Hepatocyte (in vitro differentiated cells): ENCODE results near the gene BCAS1. TPM values are rescaled to one million over a fixed set of nuclear protein-coding genes. Genes with fewer than 3 reads are reported as not detected.

Experiments used
- DNase-seq: peaks from one replicate; pipeline ENCODE4 v3.0.0-alpha.2; 2016; ENCODE audit warnings: low spot score
- H2AFZ ChIP-seq: fragments of 200-600 bp; sonication (generic); 2 replicates; pipeline ENCODE4 v1.6.0; 2016; ENCODE audit warnings: antibody characterized with exemption, mild to moderate bottlenecking
- H3K27ac ChIP-seq: fragments of 200-600 bp; sonication (generic); 2 replicates; pipeline ENCODE4 v1.5.1; 2016; ENCODE audit warnings: mild to moderate bottlenecking
- H3K27me3 ChIP-seq: fragments of 200-600 bp; sonication (generic); 2 replicates; pipeline ENCODE4 v1.6.1; 2016
- H3K36me3 ChIP-seq: fragments of 200-600 bp; sonication (generic); replicated peaks from 2 replicates; pipeline ENCODE4 v1.5.1; 2016; ENCODE audit warnings: low read depth; ENCODE audit not compliant: insufficient read depth
- H3K4me1 ChIP-seq: fragments of 200-600 bp; sonication (generic); 2 replicates; pipeline ENCODE4 v1.5.1; 2016; ENCODE audit warnings: mild to moderate bottlenecking, moderate library complexity; ENCODE audit not compliant: insufficient read depth
- H3K4me2 ChIP-seq: fragments of 200-600 bp; sonication (generic); 2 replicates; pipeline ENCODE4 v1.6.0; 2016
- H3K4me3 ChIP-seq: fragments of 200-600 bp; sonication (generic); 2 replicates; pipeline ENCODE4 v1.5.1; 2016; ENCODE audit warnings: mild to moderate bottlenecking
- H3K79me2 ChIP-seq: fragments of 200-600 bp; sonication (generic); 2 replicates; pipeline ENCODE4 v1.6.0; 2017; ENCODE audit warnings: mild to moderate bottlenecking
- H3K9me2 ChIP-seq: fragments of 200-600 bp; sonication (generic); replicated peaks from 2 replicates; pipeline ENCODE4 v1.6.0; 2017; ENCODE audit warnings: mild to moderate bottlenecking; ENCODE audit not compliant: insufficient read depth
- H3K9me3 ChIP-seq: fragments of 200-600 bp; sonication (generic); 2 replicates; pipeline ENCODE4 v1.5.1; 2016; ENCODE audit warnings: low read depth, mild to moderate bottlenecking
- H4K20me1 ChIP-seq: fragments of 200-600 bp; sonication (generic); 2 replicates; pipeline ENCODE4 v1.6.0; 2016; ENCODE audit warnings: mild to moderate bottlenecking; ENCODE audit not compliant: insufficient read depth, poor library complexity, severe bottlenecking
- EZH2 ChIP-seq: fragments of 200-600 bp; sonication (generic); IDR thresholded peaks from 2 replicates; pipeline ENCODE4 v1.6.1; 2016; ENCODE audit warnings: antibody characterized with exemption, mild to moderate bottlenecking, borderline replicate concordance
- EZH2phosphoT487 ChIP-seq: fragments of 200-600 bp; sonication (generic); IDR thresholded peaks from one replicate; pipeline ENCODE4 v1.6.1; 2018; ENCODE audit warnings: antibody characterized with exemption, mild to moderate bottlenecking, low read depth, moderate library complexity; ENCODE audit not compliant: unreplicated experiment, severe bottlenecking
- WGBS: methylation state at CpG from one replicate; pipeline ENCODE4 v1.1.6; 2016; ENCODE audit warnings: low lambda C conversion rate; ENCODE audit errors: missing lambda C conversion rate; 5-methylcytosine and 5-hydroxymethylcytosine counted together
- polyA plus RNA-seq: library from polyadenylated mRNA; unstranded; fragments of >200 nt; fragmentation: Nextera tagmentation; extraction: Ambion mirVana; gene quantifications from 2 replicates; pipeline ENCODE4 v1.2.1, GENCODE V29; 2016
- total RNA-seq: library from RNA; depleted of rRNA; stranded (reverse); fragments of >200 nt; gene quantifications from 2 replicates; pipeline ENCODE4 v1.2.3, GENCODE V29; 2014
- TF ChIP-seq, protein P1 (sequence below): fragments of 200-600 bp; sonication (generic); IDR thresholded peaks from 2 replicates; pipeline ENCODE4 v1.5.1; 2016; ENCODE audit warnings: antibody characterized with exemption, mild to moderate bottlenecking; ENCODE audit not compliant: poor library complexity

The BCAS1 gene
- total and polyA plus RNA-seq, 2 experiments from 2014 or later = 4.9 to 9.8 TPM

GRCh38 chr20:54076259-54076658, 5.9 kb upstream of the BCAS1 start:
- no peak for DNase-seq
- Histone ChIP-seq H2AFZ (no peak overlapping the region), H3K9me2 (no peaks in the 10 kb centered on the region), H4K20me1 (no peaks in the 10 kb centered on the region), H3K36me3 (no peaks in the 10 kb centered on the region), H3K4me3 (no peak overlapping the region), H3K4me2 (no peak overlapping the region), H3K4me1 (no peaks in the 10 kb centered on the region), H3K27ac (no peak overlapping the region), H3K79me2 (no peaks in the 10 kb centered on the region), H3K9me3 (no peaks in the 10 kb centered on the region), H3K27me3 (no peaks in the 10 kb centered on the region)
- TF ChIP-seq, protein P1, sequence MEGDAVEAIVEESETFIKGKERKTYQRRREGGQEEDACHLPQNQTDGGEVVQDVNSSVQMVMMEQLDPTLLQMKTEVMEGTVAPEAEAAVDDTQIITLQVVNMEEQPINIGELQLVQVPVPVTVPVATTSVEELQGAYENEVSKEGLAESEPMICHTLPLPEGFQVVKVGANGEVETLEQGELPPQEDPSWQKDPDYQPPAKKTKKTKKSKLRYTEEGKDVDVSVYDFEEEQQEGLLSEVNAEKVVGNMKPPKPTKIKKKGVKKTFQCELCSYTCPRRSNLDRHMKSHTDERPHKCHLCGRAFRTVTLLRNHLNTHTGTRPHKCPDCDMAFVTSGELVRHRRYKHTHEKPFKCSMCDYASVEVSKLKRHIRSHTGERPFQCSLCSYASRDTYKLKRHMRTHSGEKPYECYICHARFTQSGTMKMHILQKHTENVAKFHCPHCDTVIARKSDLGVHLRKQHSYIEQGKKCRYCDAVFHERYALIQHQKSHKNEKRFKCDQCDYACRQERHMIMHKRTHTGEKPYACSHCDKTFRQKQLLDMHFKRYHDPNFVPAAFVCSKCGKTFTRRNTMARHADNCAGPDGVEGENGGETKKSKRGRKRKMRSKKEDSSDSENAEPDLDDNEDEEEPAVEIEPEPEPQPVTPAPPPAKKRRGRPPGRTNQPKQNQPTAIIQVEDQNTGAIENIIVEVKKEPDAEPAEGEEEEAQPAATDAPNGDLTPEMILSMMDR = no peak
- no peak for TF ChIP-seq EZH2phosphoT487
- TF ChIP-seq EZH2 = no peak
- WGBS = 96% methylated on average over 3 of the region's 3 CpGs

DNA sequence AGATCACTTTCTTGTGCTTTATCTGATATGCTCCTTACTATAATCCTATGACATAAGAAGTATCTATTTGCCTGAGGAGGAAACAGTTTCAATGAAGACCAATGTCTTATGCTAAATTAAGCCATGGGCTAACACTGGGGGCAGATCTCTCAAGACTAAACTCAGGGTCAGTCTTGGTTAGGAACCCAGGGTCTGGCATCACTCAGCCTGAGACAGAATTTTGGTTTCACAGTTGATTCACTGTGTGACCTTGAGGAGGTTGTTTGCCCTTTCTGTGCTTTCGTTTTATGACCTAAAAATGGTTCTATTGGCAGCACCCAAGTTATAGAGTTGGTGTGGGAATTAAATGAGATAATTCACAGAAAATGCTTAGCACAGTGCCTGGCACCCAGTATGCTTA, 4.9 kb upstream of the BCAS1 start:
- Histone ChIP-seq H3K4me1 (peaks cover 6% of the 10 kb centered on the region), H3K36me3 (no peaks in the 10 kb centered on the region), H3K27me3 (no peaks in the 10 kb centered on the region), H2AFZ (no peak overlapping the region), H3K79me2 (no peaks in the 10 kb centered on the region), H3K9me3 (no peaks in the 10 kb centered on the region), H3K27ac (no peak overlapping the region), H4K20me1 (no peaks in the 10 kb centered on the region), H3K9me2 (no peaks in the 10 kb centered on the region), H3K4me3 (no peak overlapping the region), H3K4me2 (no peak overlapping the region)
- 88% methylated on average over 1 of the region's 1 CpG for WGBS
- DNase-seq = no peak
- TF ChIP-seq EZH2 (no peak), EZH2phosphoT487 (no peak)

- TF ChIP-seq, protein P1 = no peak
- no peak for TF ChIP-seq EZH2phosphoT487
- TF ChIP-seq EZH2 = no peak
- Histone ChIP-seq H3K4me2 (no peak overlapping the region), H3K27me3 (no peaks in the 10 kb centered on the region), H3K9me3 (no peaks in the 10 kb centered on the region), H3K27ac (peak overlapping the region; percentile 20), H3K4me3 (no peak overlapping the region), H3K9me2 (no peaks in the 10 kb centered on the region), H3K36me3 (no peaks in the 10 kb centered on the region), H2AFZ (no peak overlapping the region), H4K20me1 (no peaks in the 10 kb centered on the region), H3K79me2 (no peaks in the 10 kb centered on the region), H3K4me1 (peaks cover 12% of the 10 kb centered on the region)
- no peak for DNase-seq
- 80% methylated on average over 4 of the region's 4 CpGs for WGBS
Measured at GRCh38 chr20:54074511-54074910, 4.1 kb upstream of the BCAS1 start.

DNA sequence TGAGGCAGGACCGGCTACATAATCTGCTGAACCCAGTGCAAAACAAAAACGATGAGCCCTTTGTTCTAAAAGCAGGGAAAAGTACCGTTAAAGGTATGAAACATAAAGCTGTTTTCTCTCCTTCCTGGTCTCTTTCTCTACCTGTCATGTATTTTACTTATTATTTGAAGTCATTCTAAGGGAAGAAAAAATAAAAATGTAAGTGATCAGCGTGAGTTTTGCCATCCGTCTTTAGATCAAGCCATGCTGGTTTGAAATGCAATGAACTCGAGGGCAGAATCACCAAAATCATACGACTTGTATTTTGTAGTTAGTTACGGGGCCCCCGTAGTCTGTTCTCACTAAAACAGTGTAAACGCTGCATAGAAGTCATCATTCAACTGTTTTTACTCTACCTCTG, 2.9 kb upstream of the BCAS1 start:
- H3K4me3 ChIP-seq = no peak overlapping the region
- H3K9me2 ChIP-seq = no peaks in the 10 kb centered on the region
- WGBS = 82% methylated on average over 10 of the region's 10 CpGs
- no peaks in the 10 kb centered on the region for H3K27me3 ChIP-seq
- no peak for TF ChIP-seq EZH2phosphoT487
- no peak for DNase-seq
- H4K20me1 ChIP-seq = no peaks in the 10 kb centered on the region
- H2AFZ ChIP-seq = no peak overlapping the region
- H3K9me3 ChIP-seq = no peaks in the 10 kb centered on the region
- peaks cover 22% of the 10 kb centered on the region for H3K4me1 ChIP-seq
- H3K27ac ChIP-seq = no peak overlapping the region
- no peak overlapping the region for H3K4me2 ChIP-seq
- no peaks in the 10 kb centered on the region for H3K79me2 ChIP-seq
- no peaks in the 10 kb centered on the region for H3K36me3 ChIP-seq
